ENCODE data around the gene OTUD1. TPM values are rescaled to one million over a fixed set of nuclear protein-coding genes. Genes with fewer than 3 reads are reported as not detected.

The OTUD1 gene
- total RNA-seq, 2 donors from 2014 or later, result 6.6 to 20.7 TPM

- H3K4me3 ChIP-seq, result no peak overlapping the region
- no peak overlapping the region for H3K27ac ChIP-seq
- no peaks in the 10 kb centered on the region for H3K9me3 ChIP-seq
- no peak overlapping the region for H3K9ac ChIP-seq (ENCODE audit: low read depth in 2 of 2, low read length in 2 of 2)
- no peaks in the 10 kb centered on the region for H3K36me3 ChIP-seq
- no peak for TF ChIP-seq CTCF (IDR thresholded peaks at IDR 0.05)
- no peaks in the 10 kb centered on the region for H3K27me3 ChIP-seq
- intact Hi-C loops (cut with DNase I), result no loop called here
- no peaks in the 10 kb centered on the region for H3K4me1 ChIP-seq
- no peak for DNase-seq
Measured at GRCh38 chr10:23467548-23467947, 28.7 kb downstream of the OTUD1 start.

- Histone ChIP-seq H3K9me3 (no peaks in the 10 kb centered on the region), H3K4me1 (no peaks in the 10 kb centered on the region), H3K4me3 (no peak overlapping the region), H3K27me3 (no peaks in the 10 kb centered on the region), H3K27ac (no peak overlapping the region), H3K9ac (ENCODE audit: low read depth in 2 of 2, low read length in 2 of 2) (no peak overlapping the region), H3K36me3 (no peaks in the 10 kb centered on the region)
- intact Hi-C loops (cut with DNase I), result no loop called here
- DNase-seq, result no peak
- TF ChIP-seq CTCF (IDR thresholded peaks at IDR 0.05), result no peak
Measured at GRCh38 chr10:23469596-23470237, 30.8 kb downstream of the OTUD1 start.

GRCh38 chr10:23472181-23472580 lies 33.3 kb downstream of the OTUD1 start:
- Histone ChIP-seq H3K4me3 (no peak overlapping the region), H3K4me1 (no peaks in the 10 kb centered on the region), H3K9ac (ENCODE audit: low read depth in 2 of 2, low read length in 2 of 2) (no peak overlapping the region), H3K27ac (no peak overlapping the region), H3K36me3 (no peaks in the 10 kb centered on the region), H3K9me3 (no peaks in the 10 kb centered on the region), H3K27me3 (no peaks in the 10 kb centered on the region)
- intact Hi-C loops (cut with DNase I), result no loop called here
- TF ChIP-seq CTCF (IDR thresholded peaks at IDR 0.05), result no peak
- no peak for DNase-seq

- TF ChIP-seq CTCF (IDR thresholded peaks at IDR 0.05), result no peak
- H3K4me3 ChIP-seq, result no peak overlapping the region
- no peak overlapping the region for H3K9ac ChIP-seq (ENCODE audit: low read depth in 2 of 2, low read length in 2 of 2)
- no peaks in the 10 kb centered on the region for H3K27me3 ChIP-seq
- no peaks in the 10 kb centered on the region for H3K36me3 ChIP-seq
- no peaks in the 10 kb centered on the region for H3K4me1 ChIP-seq
- intact Hi-C loops (cut with DNase I), result no loop called here
- H3K27ac ChIP-seq, result no peak overlapping the region
- no peaks in the 10 kb centered on the region for H3K9me3 ChIP-seq
- no peak for DNase-seq
Measured at GRCh38 chr10:23474081-23474480, 35.2 kb downstream of the OTUD1 start.

- intact Hi-C loops (cut with DNase I), result no loop called here
- DNase-seq, result no peak
- no peaks in the 10 kb centered on the region for H3K27me3 ChIP-seq
Measured at GRCh38 chr10:23474626-23475025, 35.8 kb downstream of the OTUD1 start.

More at GRCh38 chr10:23474626-23475025, 35.8 kb downstream of the OTUD1 start:
- H3K36me3 ChIP-seq, result no peaks in the 10 kb centered on the region
- H3K4me1 ChIP-seq, result no peaks in the 10 kb centered on the region
- H3K27ac ChIP-seq, result no peak overlapping the region
- H3K4me3 ChIP-seq, result no peak overlapping the region
- TF ChIP-seq CTCF (IDR thresholded peaks at IDR 0.05), result no peak
- no peak overlapping the region for H3K9ac ChIP-seq (ENCODE audit: low read depth in 2 of 2, low read length in 2 of 2)
- H3K9me3 ChIP-seq, result no peaks in the 10 kb centered on the region
